ENCODE data around the gene PCBP1.
A peak's percentile ranks its signal among the peaks of the same experiment; 100 is the strongest.
"Not testable (repeated sequence)": the region's sequence is repeated elsewhere in the genome, so short reads cannot be mapped to it uniquely, and the experiment has no call there.

The PCBP1 gene

DNA sequence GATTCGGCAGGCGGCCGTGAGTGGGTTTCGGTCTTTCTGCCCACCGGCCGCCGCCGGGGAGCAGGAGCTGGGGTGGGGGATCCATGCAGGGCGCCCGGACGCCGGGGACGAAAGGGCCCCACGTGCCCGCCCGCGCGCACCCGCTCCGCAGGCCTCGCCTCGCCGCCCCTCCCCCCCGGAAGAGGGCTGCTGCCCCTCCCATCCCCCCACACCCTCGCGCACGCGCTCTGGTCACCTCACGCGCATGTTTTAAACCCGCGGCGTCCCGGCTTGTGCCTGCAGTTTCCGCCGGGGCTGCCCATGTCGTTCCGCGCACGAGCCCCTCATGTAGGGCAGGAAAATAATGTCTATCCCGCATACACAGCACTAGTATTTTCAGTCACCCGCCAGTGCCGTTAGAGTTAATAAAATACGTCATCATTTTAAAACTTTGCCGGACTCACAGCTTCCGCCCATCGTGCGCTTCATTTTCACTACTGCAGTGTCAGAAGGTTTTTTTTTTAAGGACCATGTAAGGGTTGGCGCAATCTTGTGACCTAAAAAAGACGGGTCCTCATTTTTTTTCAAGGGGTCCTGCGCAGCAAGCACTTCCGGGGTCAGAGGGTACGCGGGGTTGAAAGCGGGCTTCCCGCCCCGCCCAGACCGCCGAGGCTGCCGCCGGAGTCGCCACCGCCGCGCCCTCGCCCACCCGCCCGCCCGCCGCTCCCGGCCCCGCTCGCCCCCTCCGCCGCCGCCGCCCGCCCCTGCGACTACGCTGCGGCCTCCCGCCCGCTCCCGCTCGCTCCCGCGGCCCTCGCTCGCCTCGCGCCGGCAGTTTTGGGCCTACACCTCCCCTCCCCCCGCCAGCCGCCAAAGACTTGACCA lies at the start of gene PCBP1:
Gene PCBP1 (plus strand): TSS at position 640 of the 864 bp plus-strand sequence. CDS start 267 bp downstream, outside the sequence.
- TF ChIP-seq JUND (IDR thresholded peaks at IDR 0.05; ENCODE audit: low read depth): no peak
- DNase-seq (ENCODE audit: low read depth in 1 of 2, low spot score in 1 of 2): peak; percentile 74 to 91
- in situ Hi-C loops (cut with HindIII; ENCODE audit: low pct_unique_long_range_greater_than_20kb, low sequenced_read_pairs): no loop called here

GRCh38 chr2:70039366-70039765 lies 47.9 kb upstream of the PCBP1 start:
- TF ChIP-seq JUND (IDR thresholded peaks at IDR 0.05; ENCODE audit: low read depth): no peak
- no peak for DNase-seq (ENCODE audit: low read depth in 1 of 2, low spot score in 1 of 2)
- in situ Hi-C loops (cut with HindIII; ENCODE audit: low pct_unique_long_range_greater_than_20kb, low sequenced_read_pairs): no loop called here

- in situ Hi-C loops (cut with HindIII; ENCODE audit: low pct_unique_long_range_greater_than_20kb, low sequenced_read_pairs): no loop called here
- DNase-seq (ENCODE audit: low read depth in 1 of 2, low spot score in 1 of 2): no peak
- TF ChIP-seq JUND (IDR thresholded peaks at IDR 0.05; ENCODE audit: low read depth): no peak
Measured at GRCh38 chr2:70041663-70042062, 45.6 kb upstream of the PCBP1 start.

DNA sequence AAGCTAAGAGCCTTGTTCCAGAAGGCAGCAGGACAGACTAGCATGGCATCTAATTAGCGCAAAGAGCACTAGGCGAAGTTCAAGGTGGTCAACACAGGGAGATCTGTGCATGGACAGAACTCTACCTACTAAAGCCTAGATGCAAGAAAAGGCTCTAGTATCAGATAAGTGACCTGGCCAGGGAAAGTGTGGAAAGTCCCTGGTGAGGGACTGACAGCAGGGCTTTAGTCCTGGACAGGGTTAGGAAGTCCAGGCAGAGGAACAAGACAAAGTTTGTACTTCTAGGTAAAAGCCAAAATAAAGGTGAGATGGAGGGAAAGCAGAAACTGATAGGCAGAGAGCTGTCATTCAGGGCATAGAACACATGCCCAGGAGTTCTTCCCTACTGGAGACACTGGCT lies 45.0 kb upstream of the PCBP1 start:
- DNase-seq (ENCODE audit: low read depth in 1 of 2, low spot score in 1 of 2): no peak
- no peak for TF ChIP-seq JUND (IDR thresholded peaks at IDR 0.05; ENCODE audit: low read depth)
- in situ Hi-C loops (cut with HindIII; ENCODE audit: low pct_unique_long_range_greater_than_20kb, low sequenced_read_pairs): no loop called here

- in situ Hi-C loops (cut with HindIII; ENCODE audit: low pct_unique_long_range_greater_than_20kb, low sequenced_read_pairs): no loop called here
Measured at GRCh38 chr2:70043252-70043875, 43.9 kb upstream of the PCBP1 start.

GRCh38 chr2:70044290-70045040 lies 42.8 kb upstream of the PCBP1 start:
- in situ Hi-C loops (cut with HindIII; ENCODE audit: low pct_unique_long_range_greater_than_20kb, low sequenced_read_pairs): no loop called here
- TF ChIP-seq JUND (IDR thresholded peaks at IDR 0.05; ENCODE audit: low read depth): no peak
- DNase-seq (ENCODE audit: low read depth in 1 of 2, low spot score in 1 of 2): no peak

More at GRCh38 chr2:70043252-70043875, 43.9 kb upstream of the PCBP1 start:
- DNase-seq (ENCODE audit: low read depth in 1 of 2, low spot score in 1 of 2): no peak
- TF ChIP-seq JUND (IDR thresholded peaks at IDR 0.05; ENCODE audit: low read depth): no peak

GRCh38 chr2:70045405-70045804 lies 41.9 kb upstream of the PCBP1 start:
- no peak for TF ChIP-seq JUND (IDR thresholded peaks at IDR 0.05; ENCODE audit: low read depth)
- in situ Hi-C loops (cut with HindIII; ENCODE audit: low pct_unique_long_range_greater_than_20kb, low sequenced_read_pairs): no loop called here
- DNase-seq (ENCODE audit: low read depth in 1 of 2, low spot score in 1 of 2): no peak

GRCh38 chr2:70045932-70046331 lies 41.3 kb upstream of the PCBP1 start:
- DNase-seq (ENCODE audit: low read depth in 1 of 2, low spot score in 1 of 2): no peak
- no peak for TF ChIP-seq JUND (IDR thresholded peaks at IDR 0.05; ENCODE audit: low read depth)
- in situ Hi-C loops (cut with HindIII; ENCODE audit: low pct_unique_long_range_greater_than_20kb, low sequenced_read_pairs): no loop called here

GRCh38 chr2:70046534-70046933 lies 40.7 kb upstream of the PCBP1 start:
- TF ChIP-seq JUND (IDR thresholded peaks at IDR 0.05; ENCODE audit: low read depth): no peak
- DNase-seq (ENCODE audit: low read depth in 1 of 2, low spot score in 1 of 2): no peak

GRCh38 chr2:70047451-70047850 lies 39.8 kb upstream of the PCBP1 start:
- in situ Hi-C loops (cut with HindIII; ENCODE audit: low pct_unique_long_range_greater_than_20kb, low sequenced_read_pairs): no loop called here
- DNase-seq (ENCODE audit: low read depth in 1 of 2, low spot score in 1 of 2): no peak
- TF ChIP-seq JUND (IDR thresholded peaks at IDR 0.05; ENCODE audit: low read depth): no peak

More at GRCh38 chr2:70046534-70046933, 40.7 kb upstream of the PCBP1 start:
- in situ Hi-C loops (cut with HindIII; ENCODE audit: low pct_unique_long_range_greater_than_20kb, low sequenced_read_pairs): no loop called here

DNA sequence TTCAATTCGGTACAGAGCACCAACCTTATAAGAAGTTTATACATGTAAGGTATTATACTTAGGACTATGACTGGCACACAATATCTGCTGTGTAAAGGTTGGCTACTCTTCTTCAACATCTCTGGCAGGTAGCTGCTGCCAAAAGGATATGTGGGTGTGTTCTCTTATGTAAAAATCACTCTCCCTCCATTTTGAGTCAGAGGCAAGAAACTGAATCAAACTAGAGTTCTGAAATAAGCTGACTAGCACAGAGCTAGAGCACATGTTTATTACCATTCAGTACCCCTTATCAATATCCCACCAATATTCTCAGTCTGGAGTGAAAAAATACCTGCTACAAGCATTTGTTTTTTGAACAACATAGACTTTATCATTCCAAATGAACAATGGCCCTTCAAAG lies 38.0 kb upstream of the PCBP1 start:
- in situ Hi-C loops (cut with HindIII; ENCODE audit: low pct_unique_long_range_greater_than_20kb, low sequenced_read_pairs): no loop called here
- DNase-seq (ENCODE audit: low read depth in 1 of 2, low spot score in 1 of 2): no peak
- TF ChIP-seq JUND (IDR thresholded peaks at IDR 0.05; ENCODE audit: low read depth): no peak

GRCh38 chr2:70050631-70051425 lies 36.4 kb upstream of the PCBP1 start:
- in situ Hi-C loops (cut with HindIII; ENCODE audit: low pct_unique_long_range_greater_than_20kb, low sequenced_read_pairs): no loop called here
- TF ChIP-seq JUND (IDR thresholded peaks at IDR 0.05; ENCODE audit: low read depth): no peak
- DNase-seq (ENCODE audit: low read depth in 1 of 2, low spot score in 1 of 2): no peak

DNA sequence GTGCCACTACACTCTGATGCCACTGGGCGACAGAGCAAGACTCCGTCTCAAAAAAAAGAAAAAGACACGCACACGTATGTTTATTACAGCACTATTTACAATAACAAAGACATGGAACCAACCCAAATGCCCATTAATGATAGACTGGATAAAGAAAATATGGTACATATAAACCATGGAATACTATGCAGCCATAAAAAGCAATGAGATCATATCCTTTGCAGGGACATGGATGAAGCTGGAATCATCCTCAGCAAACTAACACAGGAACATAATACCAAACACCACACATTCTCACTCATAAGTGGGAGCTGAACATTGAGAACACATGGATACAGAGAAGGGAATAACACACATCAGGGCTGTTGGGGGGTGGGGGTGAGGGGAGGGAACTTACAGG lies 32.0 kb upstream of the PCBP1 start:
- in situ Hi-C loops (cut with HindIII; ENCODE audit: low pct_unique_long_range_greater_than_20kb, low sequenced_read_pairs); DNase-seq (ENCODE audit: low read depth in 1 of 2, low spot score in 1 of 2): not testable (repeated sequence)

Measured in T47D (cell line).